HEK293 (cell line): Measurements from ENCODE around the gene ZNF436.
A peak's percentile ranks its signal among the peaks of the same experiment; 100 is the strongest.

Experiments used
- HIC1 ChIP-seq: fragments of 450-650 bp; formaldehyde crosslinking; IDR thresholded peaks from 2 replicates; pipeline ENCODE4 v1.5.1; 2016; ENCODE audit warnings: missing biosample characterization, missing genetic modification characterization
- MEIS1 ChIP-seq: sonication (generic); formaldehyde crosslinking; IDR thresholded peaks from 2 replicates; pipeline ENCODE4 v1.8.1; 2022; ENCODE audit warnings: missing genetic modification reagents, mild to moderate bottlenecking, borderline replicate concordance
- MZF1 ChIP-seq: fragments of 450-650 bp; formaldehyde crosslinking; IDR thresholded peaks from 2 replicates; pipeline ENCODE4 v1.5.1; 2017; ENCODE audit warnings: missing biosample characterization, missing genetic modification characterization, borderline replicate concordance
- SETDB1 ChIP-seq: IDR thresholded peaks from one replicate; pipeline ENCODE4 v1.6.1; 2017; ENCODE audit warnings: mild to moderate bottlenecking, low read length, moderate library complexity, mixed read lengths; ENCODE audit not compliant: insufficient read length
- YY2 ChIP-seq: fragments of 450-650 bp; formaldehyde crosslinking; IDR thresholded peaks from 2 replicates; pipeline ENCODE4 v1.5.1; 2016; ENCODE audit warnings: missing biosample characterization, missing genetic modification characterization
- ZFP3 ChIP-seq: fragments of 450-650 bp; formaldehyde crosslinking; IDR thresholded peaks from 2 replicates; pipeline ENCODE4 v1.5.1; 2016; ENCODE audit warnings: low read depth, missing biosample characterization, missing genetic modification characterization
- ZFP41 ChIP-seq: fragments of 450-650 bp; formaldehyde crosslinking; IDR thresholded peaks from 2 replicates; pipeline ENCODE4 v1.5.1; 2016; ENCODE audit warnings: missing biosample characterization, missing genetic modification characterization, borderline replicate concordance
- ZNF132 ChIP-seq: fragments of 450-650 bp; formaldehyde crosslinking; IDR thresholded peaks from 2 replicates; pipeline ENCODE4 v1.5.1; 2017; ENCODE audit warnings: missing biosample characterization, missing genetic modification characterization, borderline replicate concordance
- ZNF146 ChIP-seq: fragments of 450-650 bp; formaldehyde crosslinking; IDR thresholded peaks from 2 replicates; pipeline ENCODE4 v1.5.1; 2016; ENCODE audit warnings: missing biosample characterization, missing genetic modification characterization
- ZNF169 ChIP-seq: fragments of 450-650 bp; formaldehyde crosslinking; IDR thresholded peaks from 2 replicates; pipeline ENCODE4 v1.5.1; 2016; ENCODE audit warnings: missing biosample characterization, missing genetic modification characterization
- ZNF2 ChIP-seq: fragments of 450-650 bp; formaldehyde crosslinking; IDR thresholded peaks from 2 replicates; pipeline ENCODE4 v1.5.1; 2016; ENCODE audit warnings: missing biosample characterization, missing genetic modification characterization
- ZNF266 ChIP-seq: fragments of 450-650 bp; formaldehyde crosslinking; IDR thresholded peaks from 2 replicates; pipeline ENCODE4 v1.5.1; 2016; ENCODE audit warnings: missing biosample characterization, missing genetic modification characterization, low read depth
- ZNF274 ChIP-seq, 2 experiments: fragments of 200-500 bp in 1 of 2; fragments of 450-650 bp in 1 of 2; sonication (Bioruptor generic) in 1 of 2; formaldehyde crosslinking in 1 of 2; IDR thresholded peaks; 2 replicates each; pipeline versions ENCODE4 v1.5.1 to v1.6.1; 2014 to 2016; ENCODE audit warnings: borderline replicate concordance in 1 of 2, inconsistent platforms in 1 of 2, low read length in 1 of 2, missing biosample characterization in 1 of 2, missing genetic modification characterization in 1 of 2
- ZNF324 ChIP-seq: fragments of 450-650 bp; formaldehyde crosslinking; IDR thresholded peaks from 2 replicates; pipeline ENCODE4 v1.5.1; 2016; ENCODE audit warnings: missing biosample characterization, missing genetic modification characterization
- ZNF362 ChIP-seq: fragments of 450-650 bp; formaldehyde crosslinking; IDR thresholded peaks from 2 replicates; pipeline ENCODE4 v1.5.1; 2016; ENCODE audit warnings: missing biosample characterization, missing genetic modification characterization
- ZNF473 ChIP-seq: fragments of 450-650 bp; formaldehyde crosslinking; IDR thresholded peaks from 2 replicates; pipeline ENCODE4 v1.5.1; 2017; ENCODE audit warnings: missing biosample characterization, missing genetic modification characterization
- ZNF48 ChIP-seq: fragments of 450-650 bp; formaldehyde crosslinking; IDR thresholded peaks from 2 replicates; pipeline ENCODE4 v1.5.1; 2016; ENCODE audit warnings: missing biosample characterization, missing genetic modification characterization
- ZNF501 ChIP-seq: fragments of 450-650 bp; formaldehyde crosslinking; IDR thresholded peaks from 2 replicates; pipeline ENCODE4 v1.5.1; 2016; ENCODE audit warnings: missing biosample characterization, missing genetic modification characterization
- ZNF518A ChIP-seq: fragments of 450-650 bp; formaldehyde crosslinking; conservative IDR thresholded peaks from 2 replicates; pipeline ENCODE4 v1.5.1; 2016; ENCODE audit warnings: low read depth, missing biosample characterization, missing genetic modification characterization
- ZNF544 ChIP-seq: fragments of 450-650 bp; formaldehyde crosslinking; IDR thresholded peaks from 2 replicates; pipeline ENCODE4 v1.5.0; 2017; ENCODE audit warnings: missing biosample characterization, missing genetic modification characterization
- ZNF560 ChIP-seq: fragments of 450-650 bp; formaldehyde crosslinking; IDR thresholded peaks from 2 replicates; pipeline ENCODE4 v1.5.1; 2017; ENCODE audit warnings: missing biosample characterization, missing genetic modification characterization, borderline replicate concordance
- ZNF610 ChIP-seq: fragments of 450-650 bp; formaldehyde crosslinking; IDR thresholded peaks from 2 replicates; pipeline ENCODE4 v1.5.1; 2016; ENCODE audit warnings: missing biosample characterization, missing genetic modification characterization, borderline replicate concordance
- ZNF621 ChIP-seq: fragments of 450-650 bp; formaldehyde crosslinking; IDR thresholded peaks from 2 replicates; pipeline ENCODE4 v1.5.1; 2017; ENCODE audit warnings: missing biosample characterization, missing genetic modification characterization
- ZNF626 ChIP-seq: fragments of 450-650 bp; sonication (Bioruptor Pico); formaldehyde crosslinking; IDR thresholded peaks from 2 replicates; pipeline ENCODE4 v1.5.1; 2018; ENCODE audit warnings: missing biosample characterization, missing genetic modification characterization, inconsistent platforms
- ZNF645 ChIP-seq: fragments of 450-650 bp; formaldehyde crosslinking; IDR thresholded peaks from 2 replicates; pipeline ENCODE4; 2016; ENCODE audit warnings: missing biosample characterization, missing genetic modification characterization
- ZNF677 ChIP-seq: fragments of 450-650 bp; IDR thresholded peaks from 2 replicates; pipeline ENCODE4 v1.5.0; 2018; ENCODE audit warnings: missing biosample characterization, mild to moderate bottlenecking, missing genetic modification characterization, moderate library complexity
- ZNF692 ChIP-seq: fragments of 450-650 bp; formaldehyde crosslinking; IDR thresholded peaks from 2 replicates; pipeline ENCODE4 v1.5.1; 2016; ENCODE audit warnings: missing biosample characterization, missing genetic modification characterization
- ZNF777 ChIP-seq: fragments of 450-650 bp; formaldehyde crosslinking; IDR thresholded peaks from 2 replicates; pipeline ENCODE4 v1.5.1; 2017; ENCODE audit warnings: missing biosample characterization, missing genetic modification characterization, borderline replicate concordance
- ZNF791 ChIP-seq: fragments of 450-650 bp; formaldehyde crosslinking; IDR thresholded peaks from 2 replicates; pipeline ENCODE4 v1.5.1; 2016; ENCODE audit warnings: missing biosample characterization, missing genetic modification characterization

ZNF436 gene

GRCh38 chr1:23403735-23404486, 34.3 kb upstream of the ZNF436 start (continued):
- TF ChIP-seq ZNF274 (IDR thresholded peaks at IDR 0.05; ENCODE audit: low read length), result no peak
- TF ChIP-seq ZNF274 (tag by site-specific recombination; IDR thresholded peaks at IDR 0.05; ENCODE audit: borderline replicate concordance), result no peak
- no peak for TF ChIP-seq MEIS1
- peak; percentile 40; the same call in 1 of the 2 replicates for TF ChIP-seq MZF1
- TF ChIP-seq ZNF266 (tag by site-specific recombination), result no peak
- no peak for TF ChIP-seq ZNF544 (tag by site-specific recombination)
- peak; percentile 82 for TF ChIP-seq ZNF692 (tag by site-specific recombination)
- no peak for TF ChIP-seq YY2 (tag by site-specific recombination)
- no peak for TF ChIP-seq ZNF169 (tag by site-specific recombination)
- TF ChIP-seq ZFP3 (tag by site-specific recombination), result no peak
- TF ChIP-seq ZNF2 (tag by site-specific recombination), result peak; percentile 80; the same call in 1 of the 2 replicates
- TF ChIP-seq ZFP41 (tag by site-specific recombination), result no peak
- peak; percentile 35; the same call in 1 of the 2 replicates for TF ChIP-seq ZNF518A
- TF ChIP-seq ZNF777 (tag by site-specific recombination), result no peak
- TF ChIP-seq SETDB1, result no peak
- TF ChIP-seq ZNF473 (tag by site-specific recombination), result no peak
- peak; percentile 43; the same call in 1 of the 2 replicates for TF ChIP-seq ZNF324 (tag by site-specific recombination)
- no peak for TF ChIP-seq ZNF146
- no peak for TF ChIP-seq ZNF791 (tag by site-specific recombination)
- TF ChIP-seq ZNF610 (tag by site-specific recombination), result no peak
- no peak for TF ChIP-seq ZNF626
- peak; percentile 73 for TF ChIP-seq HIC1
- TF ChIP-seq ZNF48 (tag by site-specific recombination), result no peak
- TF ChIP-seq ZNF560 (tag by site-specific recombination), result no peak
- no peak for TF ChIP-seq ZNF621
- TF ChIP-seq ZNF501 (tag by site-specific recombination), result 0 out of 2 replicates have a peak, but pooled peaks have one; percentile 62
- no peak for TF ChIP-seq ZNF132
- no peak for TF ChIP-seq ZNF645 (tag by site-specific recombination)
- TF ChIP-seq ZNF677 (tag by site-specific recombination), result no peak
- no peak for TF ChIP-seq ZNF362 (tag by site-specific recombination)
